LHCN-M2 (cell line): Measurements from ENCODE around the gene SULF2. TPM values are rescaled to one million over a fixed set of nuclear protein-coding genes. Genes with fewer than 3 reads are reported as not detected.

Experiments
- DNase-seq: peaks from one replicate; pipeline ENCODE4 v3.0.0-alpha.2; 2012; ENCODE audit warnings: low read depth
- total RNA-seq: library from RNA; depleted of rRNA; stranded (reverse); fragments of >200 nt; gene quantifications from 2 replicates; pipeline ENCODE4 v1.2.3, GENCODE V29; 2014

Gene SULF2
- total RNA-seq, 1 experiment from 2014 or later, result 3.2 TPM

- DNase-seq, result peak; percentile 23
Observed at GRCh38 chr20:47784599-47785310, 526 bp downstream of the SULF2 start.

DNA sequence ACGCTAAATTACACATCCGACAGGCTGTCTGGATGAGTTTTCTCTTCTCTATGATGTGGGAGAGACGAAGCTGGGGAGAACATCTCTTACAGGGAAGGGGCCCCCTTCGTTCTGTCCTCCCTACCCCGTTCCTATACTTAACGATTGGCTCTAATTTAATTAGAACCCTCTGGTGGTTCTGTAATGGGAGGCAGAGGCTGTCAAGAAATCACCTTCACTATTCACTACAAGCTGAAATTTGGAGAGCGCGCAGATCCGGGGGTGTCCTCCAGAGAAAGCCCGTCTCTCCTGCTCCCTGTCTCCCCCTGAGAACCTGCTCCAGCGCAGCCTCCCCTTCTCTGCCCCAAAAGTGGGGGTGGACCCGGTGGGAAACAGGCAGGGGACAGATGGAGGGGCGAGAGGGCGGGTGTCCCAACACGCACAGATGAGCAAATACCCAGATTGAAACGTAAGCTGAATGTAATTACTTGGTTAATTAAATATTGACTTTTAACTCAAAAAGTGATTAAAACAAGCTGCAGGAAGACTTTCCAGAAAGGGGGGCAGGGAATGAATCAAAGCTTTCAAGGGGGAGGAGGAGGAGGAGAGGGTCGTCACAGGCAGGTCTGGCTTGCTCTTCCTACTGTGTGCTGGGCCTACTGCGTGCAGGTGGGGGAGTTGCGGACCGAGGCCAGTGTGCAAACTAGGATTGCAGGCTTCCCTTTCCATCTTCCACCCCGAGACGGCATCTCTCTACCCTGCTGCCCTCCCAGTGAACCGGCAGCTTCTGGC lies 1.3 kb downstream of the SULF2 start:
- DNase-seq, result no peak

GRCh38 chr20:47782920-47783552 lies 2.2 kb downstream of the SULF2 start:
- DNase-seq, result no peak

DNA sequence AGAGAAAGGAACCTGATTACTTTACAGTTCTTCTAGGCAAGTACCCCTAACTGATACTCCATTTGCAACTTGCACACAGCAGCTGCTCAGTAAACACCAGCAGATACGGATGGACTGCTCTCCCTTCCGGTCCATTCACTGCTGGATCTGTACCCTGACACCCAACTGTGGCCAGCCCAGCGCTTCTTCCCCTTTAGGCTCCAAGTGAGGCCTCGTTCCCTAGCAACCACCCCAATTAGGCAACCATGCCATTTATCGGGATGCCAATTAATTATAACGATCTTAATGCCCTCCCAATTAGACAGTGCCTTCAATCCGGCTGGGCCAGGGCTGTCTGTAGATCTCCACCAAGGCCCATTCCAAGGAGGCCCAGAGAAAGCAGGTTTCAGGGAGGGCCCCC lies 3.2 kb downstream of the SULF2 start:
- no peak for DNase-seq

- DNase-seq, result peak; percentile 12
Observed at GRCh38 chr20:47781632-47782031, 3.6 kb downstream of the SULF2 start.

- no peak for DNase-seq
Observed at GRCh38 chr20:47780720-47781389, 4.4 kb downstream of the SULF2 start.

- DNase-seq, result peak; percentile 8
Observed at GRCh38 chr20:47778398-47779354, 6.6 kb downstream of the SULF2 start.

DNA sequence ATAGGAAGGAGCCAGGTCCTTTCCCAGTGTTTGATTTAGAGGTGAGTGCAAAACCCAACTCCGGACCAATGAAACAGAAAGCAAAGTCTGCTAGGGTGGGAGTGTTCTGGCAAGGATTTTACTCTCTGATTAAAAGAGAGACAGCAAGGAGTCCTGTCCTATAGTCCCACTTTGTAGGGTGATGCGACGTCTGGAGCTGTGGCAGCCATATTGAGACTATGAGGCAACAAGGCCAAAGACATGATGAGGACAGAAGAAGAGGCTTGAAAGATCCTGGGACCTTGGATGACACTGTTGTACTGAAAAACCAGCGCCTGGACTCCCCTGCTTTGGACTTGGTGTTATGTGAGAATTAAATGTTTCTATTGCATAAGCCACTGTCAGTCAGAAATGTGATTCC lies 8.1 kb downstream of the SULF2 start:
- no peak for DNase-seq

DNA sequence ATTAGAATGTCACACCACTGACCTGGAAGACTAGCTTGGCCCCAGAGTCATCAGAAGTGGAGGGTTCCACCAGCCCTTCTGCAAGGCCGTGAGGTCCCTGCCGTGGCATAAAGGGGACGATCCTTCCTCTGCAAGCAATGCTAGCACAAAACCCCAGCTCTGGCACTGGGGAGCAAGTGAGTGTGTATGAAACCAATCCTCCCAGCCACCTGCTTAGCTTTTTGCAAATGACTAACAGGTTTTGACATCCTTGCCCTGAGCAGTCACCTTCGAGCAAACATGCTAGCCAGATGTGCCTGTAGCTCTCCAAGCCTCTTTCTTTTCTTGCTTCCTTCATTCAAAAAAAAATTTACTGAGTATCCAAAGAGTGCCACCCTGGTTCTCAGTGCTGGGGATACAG lies 8.6 kb downstream of the SULF2 start:
- no peak for DNase-seq

GRCh38 chr20:47775841-47776240 lies 9.4 kb downstream of the SULF2 start:
- no peak for DNase-seq

DNA sequence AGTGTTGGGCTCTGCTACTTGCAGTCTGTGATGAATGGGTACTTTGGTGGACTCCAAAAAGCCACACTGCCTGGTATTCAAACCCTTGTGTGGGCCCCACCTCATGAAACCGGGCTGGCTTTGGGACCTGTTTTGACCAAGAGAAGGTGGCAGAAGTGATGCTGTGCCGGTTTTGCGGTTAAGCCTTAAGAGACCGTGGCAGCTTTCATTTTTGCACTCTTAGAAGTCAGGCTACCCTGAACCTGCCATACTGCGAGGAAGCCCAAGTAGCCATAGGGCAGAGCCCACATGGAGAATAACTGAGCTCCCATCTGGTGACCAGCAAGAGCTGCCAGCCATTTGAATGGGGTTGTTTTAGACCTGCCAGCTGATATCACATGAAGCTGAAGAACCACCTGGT lies 10.2 kb downstream of the SULF2 start:
- DNase-seq, result no peak

GRCh38 chr20:47774131-47774777 lies 11.0 kb downstream of the SULF2 start:
- DNase-seq, result no peak

DNA sequence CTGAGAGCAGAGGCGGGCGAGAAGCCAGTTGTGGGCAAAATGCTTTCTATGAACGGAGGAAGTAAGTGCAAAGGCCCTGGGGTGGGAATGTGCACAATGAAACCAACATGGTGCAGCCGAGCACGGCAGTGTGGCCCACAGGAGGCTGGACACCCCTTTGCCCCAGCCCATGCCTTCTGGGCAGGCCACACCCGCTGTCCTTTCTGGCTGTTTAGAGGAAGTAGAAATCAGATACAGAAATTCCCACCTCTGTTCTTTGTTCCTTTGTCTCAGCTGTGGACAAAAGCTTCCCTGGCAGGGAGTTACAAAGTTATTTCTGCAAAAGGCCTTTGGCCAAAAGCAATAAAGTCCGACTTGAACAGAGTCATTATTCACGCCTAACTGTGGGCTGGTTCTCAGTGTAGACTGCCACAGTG lies 11.9 kb downstream of the SULF2 start:
- DNase-seq, result no peak

GRCh38 chr20:47770935-47771334 lies 14.3 kb downstream of the SULF2 start:
- DNase-seq, result no peak

DNA sequence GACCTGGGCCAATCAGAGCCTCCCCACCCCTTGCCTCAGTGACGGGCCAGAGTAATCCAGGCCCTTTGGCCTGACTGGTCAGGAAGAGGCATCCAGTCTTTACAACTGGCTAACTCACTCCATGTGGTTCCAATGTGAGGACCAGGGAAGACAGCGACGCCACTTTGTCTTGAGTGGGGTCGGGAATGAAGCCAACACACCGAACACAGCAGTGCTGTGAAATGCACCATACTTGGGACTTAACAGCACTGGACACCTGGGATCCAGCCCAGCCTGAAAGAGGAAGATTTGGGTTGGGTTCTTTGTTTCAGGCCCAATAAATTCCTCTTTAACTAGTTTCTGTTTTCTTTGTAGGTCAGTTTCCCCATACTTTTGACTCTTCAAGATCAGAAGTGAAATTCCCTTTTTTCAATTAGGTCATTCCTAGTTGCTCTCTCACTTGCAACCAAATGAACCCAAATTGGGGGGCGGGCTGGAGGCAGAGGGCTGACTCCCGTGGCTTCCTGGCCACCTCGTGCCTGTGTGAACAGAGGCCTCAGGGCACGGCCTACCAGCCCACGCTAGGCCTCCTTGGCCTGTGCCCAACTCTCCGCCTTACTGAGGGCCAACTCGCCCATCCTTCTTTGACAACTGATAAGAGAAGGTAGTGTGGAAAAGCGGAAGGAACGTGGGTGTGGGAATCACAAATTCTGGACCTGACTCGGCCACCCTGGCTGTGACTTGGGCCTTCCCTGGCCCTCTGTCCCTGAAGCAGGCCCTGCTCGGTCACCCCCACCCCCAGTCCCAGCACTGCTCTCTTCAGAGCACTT lies 17.1 kb downstream of the SULF2 start:
- no peak for DNase-seq

GRCh38 chr20:47765691-47766594 lies 19.3 kb downstream of the SULF2 start:
- DNase-seq, result no peak

DNA sequence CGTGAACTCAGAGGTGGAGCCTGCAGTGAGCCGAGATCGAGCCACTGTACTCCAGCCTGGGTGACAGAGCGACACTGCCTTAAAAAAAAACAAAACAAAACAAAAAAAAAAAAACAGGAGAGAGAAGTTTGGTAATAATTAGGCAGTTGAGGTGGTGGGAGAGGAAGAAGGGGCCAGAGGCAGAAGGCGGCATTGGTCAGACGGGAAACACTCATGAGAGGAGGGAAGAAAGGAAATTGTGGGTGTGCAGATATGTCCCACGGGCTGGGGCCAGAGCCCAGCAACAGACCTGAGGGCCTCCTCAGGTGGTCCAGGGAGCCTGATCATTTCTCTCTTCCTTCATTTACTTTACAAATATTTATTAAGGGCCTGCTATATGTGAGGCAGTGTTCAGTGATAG lies 20.0 kb downstream of the SULF2 start:
- DNase-seq, result no peak

GRCh38 chr20:47764154-47764733 lies 21.0 kb downstream of the SULF2 start:
- DNase-seq, result no peak
